K562 (cell line): ENCODE results near the gene DNA2.

Source experiments
- BRCA1 ChIP-seq, 2 experiments: fragments of 450-650 bp in 1 of 2; sonication (generic) in 1 of 2; formaldehyde crosslinking in 1 of 2; IDR thresholded peaks; 2 replicates each; pipeline versions ENCODE4 v1.5.0 to v1.6.1; 2017 to 2020; ENCODE audit warnings: mild to moderate bottlenecking in 1 of 2, missing genetic modification reagents in 1 of 2
- CHD2 ChIP-seq: IDR thresholded peaks from 2 replicates; pipeline ENCODE4 v1.6.1; 2011; ENCODE audit warnings: low read depth, low read length
- FOXM1 ChIP-seq, 2 experiments: fragments of 450-650 bp in 1 of 2; sonication (generic) in 1 of 2; formaldehyde crosslinking in 1 of 2; IDR thresholded peaks; 2 replicates each; pipeline versions ENCODE4 v1.6.1 to v1.9.0; 2017 to 2022; ENCODE audit warnings: low read depth in 2 of 2, mild to moderate bottlenecking in 2 of 2, missing genetic modification reagents in 1 of 2, moderate library complexity in 1 of 2
- KDM1A ChIP-seq, 2 experiments: fragments of 450-650 bp; IDR thresholded peaks; 2 replicates each; pipeline ENCODE4 v1.6.1; 2016; ENCODE audit warnings: mild to moderate bottlenecking in 2 of 2

DNA sequence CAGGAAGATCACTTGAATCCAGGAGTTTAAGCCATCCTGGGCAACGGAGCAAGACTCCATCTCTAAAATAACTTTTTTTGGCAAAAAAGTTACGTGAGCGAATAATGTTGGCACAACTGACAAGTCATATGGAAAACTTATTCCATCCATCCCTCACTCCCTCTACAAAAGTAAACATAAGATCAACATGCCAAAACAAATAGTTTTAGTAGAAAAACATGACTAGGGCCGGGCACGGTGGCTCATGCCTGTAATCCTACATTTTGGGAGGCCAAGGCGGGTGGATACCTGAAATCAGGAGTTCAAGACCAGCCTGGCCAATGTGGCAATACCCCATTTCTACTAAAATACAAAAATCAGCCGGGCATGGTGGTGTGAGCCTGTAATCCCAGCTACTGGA lies 29.9 kb upstream of the DNA2 start:
- TF ChIP-seq CHD2 (no peak), FOXM1 (IDR thresholded peaks at IDR 0.05; ENCODE audit: low read depth) (no peak), FOXM1 (CRISPR knock-in tag; IDR thresholded peaks at IDR 0.05; ENCODE audit: low read depth) (no peak), BRCA1 (IDR thresholded peaks at IDR 0.05) (no peak), BRCA1 (CRISPR knock-in tag; IDR thresholded peaks at IDR 0.05) (no peak), KDM1A (IDR thresholded peaks at IDR 0.05) (no peak)
